GM21737 (cell line): ENCODE data around the gene STIMATE.

Experiments used
- ATAC-seq: cut with Tn5 transposase; IDR thresholded peaks from one replicate; pipeline ENCODE4 v1.9.1; 2021; ENCODE audit warnings: mild to moderate bottlenecking, moderate library complexity; ENCODE audit not compliant: unreplicated experiment

The STIMATE gene

DNA sequence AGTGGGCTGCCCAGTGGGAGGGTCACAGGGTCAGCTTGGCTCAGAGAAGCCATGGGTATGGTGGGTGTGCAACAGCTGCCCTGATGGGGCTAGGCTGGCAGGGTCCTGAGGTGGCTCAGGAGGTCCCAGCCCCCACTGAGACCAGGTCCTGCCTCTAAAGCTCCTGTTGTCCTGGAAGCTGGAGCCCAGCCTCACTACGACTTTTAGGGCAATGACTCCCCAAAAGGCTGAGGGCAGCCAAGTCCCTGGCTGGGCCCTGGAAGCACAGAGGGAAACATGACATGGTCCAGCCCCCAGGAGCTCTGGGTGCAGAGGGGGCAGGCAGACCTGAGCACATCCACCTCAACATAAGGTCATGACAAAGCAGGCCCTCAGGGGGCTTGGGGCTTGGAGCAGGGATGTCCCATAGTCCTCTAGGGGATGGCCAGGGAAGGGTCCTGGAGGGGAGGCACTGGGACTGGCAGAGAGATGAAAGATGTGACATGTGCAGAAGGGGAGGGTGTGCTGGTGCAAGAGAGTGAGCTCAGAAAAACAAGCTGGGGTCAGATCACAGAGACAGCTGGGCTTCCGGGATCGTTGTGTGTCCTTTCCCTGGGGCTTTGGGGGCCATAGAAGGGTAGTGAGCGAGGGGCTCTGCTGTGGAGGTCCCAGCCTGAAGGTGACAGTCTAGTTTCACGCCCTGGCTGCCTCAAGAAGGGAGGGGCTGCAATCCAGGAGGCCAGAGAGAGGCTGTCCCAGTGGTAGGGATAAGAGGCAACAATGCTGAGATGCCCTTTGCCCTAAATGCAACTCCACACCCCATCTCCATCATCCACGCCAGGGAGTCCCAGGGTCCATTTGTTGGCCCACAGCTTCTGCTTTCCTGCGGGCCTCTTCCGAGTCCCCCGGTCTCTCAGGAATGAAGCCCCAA lies 103.4 kb downstream of the STIMATE start:
- ATAC-seq, result no peak

DNA sequence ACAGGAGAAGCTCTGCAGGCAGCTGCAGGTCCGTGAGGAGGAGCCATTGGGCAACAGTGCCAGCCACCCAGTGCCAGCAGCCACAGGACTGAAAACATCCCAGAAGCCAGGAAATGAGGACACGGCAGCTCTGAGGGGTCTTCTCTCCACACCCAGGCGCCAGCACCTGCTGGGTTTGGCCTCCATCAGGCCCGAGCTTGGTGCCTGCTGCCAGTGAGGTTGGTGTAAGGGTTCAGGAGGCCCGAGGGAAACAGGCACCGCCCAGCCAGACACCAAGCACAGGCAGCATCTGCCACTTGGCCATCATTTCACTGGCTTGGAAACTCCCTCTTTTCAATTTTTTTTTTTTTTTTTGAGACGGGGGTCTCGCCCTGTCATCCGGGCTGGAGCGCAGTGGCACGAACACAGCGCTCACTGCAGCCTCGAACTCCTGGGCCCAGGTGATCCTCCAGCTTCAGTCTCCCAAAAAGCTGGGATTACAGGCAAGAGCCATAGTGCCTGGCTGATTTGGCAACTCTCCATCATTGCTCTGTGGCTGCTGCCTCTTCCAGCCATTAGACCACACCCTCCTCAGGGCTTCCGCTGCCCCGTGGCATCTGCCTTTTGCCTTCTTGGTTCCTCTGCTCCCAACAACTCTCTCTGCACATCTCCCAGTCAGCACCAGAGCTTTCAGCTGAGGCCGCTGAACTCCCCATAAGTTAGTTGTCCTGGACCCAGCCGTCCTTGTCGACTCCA lies 104.2 kb downstream of the STIMATE start:
- ATAC-seq, result no peak

DNA sequence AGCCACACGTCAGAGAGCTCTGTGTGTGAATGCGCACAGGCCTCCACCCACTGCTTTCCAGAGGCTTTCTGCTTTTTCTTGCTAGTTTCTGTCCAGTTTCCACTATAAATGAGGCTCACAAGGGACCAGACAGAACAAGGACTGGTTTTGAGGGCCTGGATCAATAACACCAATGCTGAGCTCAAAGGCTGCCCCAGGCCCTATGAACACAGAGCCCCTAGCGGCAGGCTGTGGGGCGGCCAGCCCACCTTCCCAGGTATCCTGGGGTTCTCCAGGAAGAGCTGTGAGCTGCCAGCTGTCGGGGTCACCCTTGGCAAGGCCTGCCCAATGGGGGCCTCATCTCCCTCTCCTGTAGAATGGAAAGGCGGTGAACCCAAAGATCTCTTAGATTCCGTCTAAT lies 104.9 kb downstream of the STIMATE start:
- no peak for ATAC-seq

DNA sequence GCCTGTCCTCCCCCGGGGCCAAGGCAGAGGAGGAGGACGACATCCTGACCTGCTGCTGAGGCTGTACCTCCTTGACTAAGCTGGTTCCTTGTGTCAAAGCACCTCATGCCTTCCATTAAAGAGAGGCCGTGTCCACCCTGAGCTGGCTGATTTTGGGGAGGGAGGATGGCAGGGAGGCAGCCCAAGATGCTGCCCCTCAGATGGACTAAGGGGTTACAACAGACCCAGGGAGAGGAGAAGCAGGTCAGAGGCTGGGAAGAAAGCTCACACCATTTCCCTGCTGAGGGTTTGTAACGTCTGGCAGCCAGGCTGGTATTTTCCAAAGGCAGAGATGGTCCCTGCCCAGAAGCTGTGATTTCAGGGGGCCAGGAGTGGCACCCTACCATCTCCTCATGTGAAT lies 105.4 kb downstream of the STIMATE start:
- no peak for ATAC-seq

DNA sequence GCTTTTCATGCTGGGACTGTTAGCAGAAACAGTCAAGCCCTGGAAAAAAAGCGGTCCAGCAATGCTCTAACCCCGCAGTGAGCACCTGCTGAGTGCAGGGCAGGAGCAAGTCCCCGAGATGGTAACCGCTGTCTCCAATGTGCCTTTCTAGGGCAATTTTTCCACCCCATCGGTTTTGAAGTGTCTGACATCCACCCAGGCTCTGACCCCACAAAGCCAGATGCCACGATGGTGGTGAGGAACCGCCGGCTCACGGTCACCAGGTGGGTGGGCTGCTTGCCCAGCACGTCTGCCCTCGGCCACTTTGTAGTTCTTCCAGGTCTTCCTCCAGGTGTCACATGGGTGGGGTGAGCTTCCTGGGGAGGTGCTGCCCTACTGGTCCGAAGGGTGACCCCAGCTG lies 106.0 kb downstream of the STIMATE start:
- no peak for ATAC-seq

GRCh38 chr3:52790741-52791140 lies 106.6 kb downstream of the STIMATE start:
- ATAC-seq, result no peak

DNA sequence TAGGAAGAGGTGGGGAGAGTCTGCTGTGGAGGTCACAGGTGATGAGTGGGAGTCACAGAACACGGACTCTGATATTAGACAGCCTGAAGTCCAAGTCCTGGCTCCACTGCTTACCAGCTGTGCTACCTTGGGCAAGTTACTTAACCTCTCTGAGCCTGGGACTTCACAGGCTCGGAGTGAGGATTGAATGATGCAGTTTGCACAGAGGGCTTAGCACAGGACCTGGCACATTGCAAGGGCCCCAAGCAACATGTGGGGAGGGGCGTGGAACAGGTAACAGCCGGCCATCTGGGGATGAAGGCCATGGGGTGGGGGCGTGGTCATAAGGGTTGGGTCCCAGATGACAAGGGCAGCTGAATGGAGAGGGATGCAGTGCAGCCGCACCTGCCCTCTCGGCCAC lies 107.0 kb downstream of the STIMATE start:
- no peak for ATAC-seq

DNA sequence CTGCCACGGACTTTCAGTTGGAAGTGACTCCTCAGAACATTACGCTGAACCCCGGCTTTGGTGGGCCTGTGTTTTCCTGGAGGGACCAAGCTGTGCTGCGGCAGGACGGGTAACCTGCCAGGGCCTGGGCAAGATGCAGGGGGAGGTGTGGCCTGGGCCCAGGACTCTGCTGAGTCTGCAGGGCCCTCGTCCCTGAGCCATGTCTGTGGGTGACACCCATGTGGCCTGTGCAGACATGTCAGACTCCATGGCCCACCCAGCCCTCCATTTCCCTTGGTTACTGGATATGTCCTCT lies 107.7 kb downstream of the STIMATE start:
- ATAC-seq, result no peak

DNA sequence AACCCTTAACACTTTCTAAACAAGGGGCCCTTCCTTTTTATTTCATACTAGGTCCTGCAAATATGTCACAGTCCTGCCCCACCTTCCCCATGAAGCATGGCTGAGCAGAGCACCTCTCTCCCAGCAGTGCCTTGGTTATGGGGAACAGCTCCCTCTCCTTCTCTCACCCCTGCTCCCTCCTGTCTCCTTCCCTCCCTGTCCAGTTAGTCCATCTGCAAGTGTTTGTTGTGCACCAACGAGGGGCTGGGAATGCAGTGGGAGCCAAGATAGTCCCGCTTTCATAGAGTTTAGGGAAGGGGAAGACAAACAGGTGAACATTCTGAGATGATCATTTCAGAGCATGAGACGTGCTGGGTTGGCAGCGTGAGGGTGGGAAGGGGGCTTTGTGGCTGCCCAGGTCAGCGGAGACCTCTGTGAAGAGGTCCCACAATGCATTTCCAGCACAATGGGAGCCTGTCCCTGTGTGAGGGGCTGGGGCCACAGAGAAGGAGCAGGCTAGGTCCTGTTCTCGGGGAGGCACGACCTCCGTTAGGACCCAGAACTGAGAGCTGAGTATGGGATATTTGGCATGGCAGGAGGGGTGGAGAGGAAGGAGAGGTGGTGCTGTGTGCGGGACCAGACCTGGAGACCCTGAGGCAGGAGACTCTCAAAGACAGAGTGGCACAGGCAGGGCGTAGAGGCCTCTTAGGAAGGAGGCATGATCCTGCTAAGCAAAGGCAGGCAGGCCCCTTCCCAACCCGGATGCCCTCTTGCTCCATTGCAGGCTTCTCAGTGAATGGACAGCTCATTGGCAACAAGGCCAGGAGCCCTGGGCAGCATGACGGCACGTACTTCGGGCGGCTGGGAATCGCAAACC lies 108.2 kb downstream of the STIMATE start:
- no peak for ATAC-seq

- ATAC-seq, result no peak
Observed at GRCh38 chr3:52787672-52788625, 109.4 kb downstream of the STIMATE start.

DNA sequence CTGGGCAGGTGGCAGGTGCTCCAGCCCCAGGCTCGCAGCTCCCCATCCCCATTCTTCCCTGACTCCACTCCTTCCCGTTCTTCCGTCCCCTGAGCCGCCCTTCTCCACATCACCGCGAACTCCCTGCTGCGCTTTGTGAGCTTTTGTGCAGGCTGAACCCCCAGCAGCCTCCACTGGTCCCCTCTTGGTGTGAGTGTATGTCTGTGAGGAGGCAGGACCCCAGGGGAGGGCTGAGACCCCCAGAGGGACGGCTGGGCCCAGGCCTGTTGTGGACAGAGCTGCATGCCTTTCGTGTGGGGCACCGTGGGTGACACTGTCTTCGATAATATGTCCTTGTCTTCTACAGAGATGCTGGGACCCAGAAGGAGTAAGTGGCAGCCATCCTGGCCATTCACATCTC lies 110.1 kb downstream of the STIMATE start:
- ATAC-seq, result no peak
